GM19238 (cell line): ENCODE measurements around the gene PCDHAC2.

Experiments used
- DNase-seq: peaks from one replicate; pipeline ENCODE4 v3.0.0; 2011; ENCODE audit warnings: low spot score; ENCODE audit not compliant: insufficient read length

PCDHAC2 gene, protein sequence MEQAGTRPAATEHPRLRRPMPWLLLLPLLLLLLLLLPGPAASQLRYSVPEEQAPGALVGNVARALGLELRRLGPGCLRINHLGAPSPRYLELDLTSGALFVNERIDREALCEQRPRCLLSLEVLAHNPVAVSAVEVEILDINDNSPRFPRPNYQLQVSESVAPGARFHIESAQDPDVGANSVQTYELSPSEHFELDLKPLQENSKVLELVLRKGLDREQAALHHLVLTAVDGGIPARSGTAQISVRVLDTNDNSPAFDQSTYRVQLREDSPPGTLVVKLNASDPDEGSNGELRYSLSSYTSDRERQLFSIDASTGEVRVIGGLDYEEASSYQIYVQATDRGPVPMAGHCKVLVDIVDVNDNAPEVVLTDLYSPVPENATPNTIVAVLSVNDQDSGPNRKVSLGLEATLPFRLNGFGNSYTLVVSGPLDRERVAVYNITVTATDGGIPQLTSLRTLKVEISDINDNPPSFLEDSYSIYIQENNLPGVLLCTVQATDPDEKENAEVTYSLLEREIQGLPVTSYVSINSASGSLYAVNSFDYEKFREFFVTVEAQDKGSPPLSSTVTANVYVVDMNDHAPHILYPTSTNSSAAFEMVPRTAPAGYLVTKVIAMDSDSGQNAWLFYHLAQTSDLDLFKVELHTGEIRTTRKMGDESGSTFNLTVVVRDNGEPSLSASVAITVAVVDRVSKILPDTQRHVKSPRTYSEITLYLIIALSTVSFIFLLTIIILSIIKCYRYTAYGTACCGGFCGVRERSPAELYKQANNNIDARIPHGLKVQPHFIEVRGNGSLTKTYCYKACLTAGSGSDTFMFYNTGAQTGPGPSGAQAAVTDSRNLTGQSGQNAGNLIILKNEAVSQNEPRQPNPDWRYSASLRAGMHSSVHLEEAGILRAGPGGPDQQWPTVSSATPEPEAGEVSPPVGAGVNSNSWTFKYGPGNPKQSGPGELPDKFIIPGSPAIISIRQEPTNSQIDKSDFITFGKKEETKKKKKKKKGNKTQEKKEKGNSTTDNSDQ

DNA sequence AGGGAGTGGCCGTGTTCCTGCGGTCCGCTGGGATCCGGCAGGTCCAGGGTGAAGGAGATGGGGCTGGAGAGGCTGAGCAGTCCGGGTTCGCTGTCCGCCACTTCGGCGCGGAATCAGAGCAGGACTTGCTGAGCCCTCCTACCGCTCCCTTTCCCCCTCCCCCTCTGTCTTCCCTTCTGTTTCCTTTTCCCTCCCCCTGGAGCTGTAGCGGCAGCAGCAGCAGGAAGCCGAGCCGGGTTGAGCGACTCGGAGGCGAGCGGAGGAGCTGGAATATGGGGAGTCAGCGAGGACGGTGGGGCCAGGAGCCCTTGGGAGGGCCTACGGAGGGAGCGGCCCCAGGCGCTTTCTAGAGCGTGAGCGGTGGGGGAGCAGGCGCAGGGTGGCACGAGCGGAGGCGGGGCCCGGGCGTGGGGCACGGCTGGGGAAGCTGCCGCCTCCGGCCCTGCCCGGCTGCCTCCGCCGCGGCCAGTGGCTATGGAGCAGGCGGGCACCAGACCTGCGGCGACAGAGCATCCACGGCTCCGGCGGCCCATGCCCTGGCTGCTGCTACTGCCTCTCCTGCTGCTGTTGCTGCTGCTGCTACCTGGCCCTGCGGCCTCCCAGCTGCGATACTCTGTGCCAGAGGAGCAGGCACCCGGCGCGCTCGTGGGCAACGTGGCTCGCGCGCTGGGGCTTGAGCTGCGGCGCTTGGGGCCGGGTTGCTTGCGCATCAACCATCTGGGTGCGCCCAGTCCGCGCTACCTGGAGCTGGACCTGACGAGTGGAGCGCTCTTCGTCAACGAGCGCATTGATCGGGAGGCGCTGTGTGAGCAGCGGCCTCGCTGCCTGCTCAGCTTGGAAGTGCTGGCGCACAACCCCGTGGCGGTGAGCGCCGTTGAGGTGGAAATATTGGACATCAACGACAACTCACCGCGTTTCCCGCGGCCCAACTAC lies at the start of gene PCDHAC2:
Gene PCDHAC2 (plus strand): TSS at position 184 of the 933 bp plus-strand sequence. CDS start 291 bp downstream, at position 475.
- DNase-seq: no peak

DNA sequence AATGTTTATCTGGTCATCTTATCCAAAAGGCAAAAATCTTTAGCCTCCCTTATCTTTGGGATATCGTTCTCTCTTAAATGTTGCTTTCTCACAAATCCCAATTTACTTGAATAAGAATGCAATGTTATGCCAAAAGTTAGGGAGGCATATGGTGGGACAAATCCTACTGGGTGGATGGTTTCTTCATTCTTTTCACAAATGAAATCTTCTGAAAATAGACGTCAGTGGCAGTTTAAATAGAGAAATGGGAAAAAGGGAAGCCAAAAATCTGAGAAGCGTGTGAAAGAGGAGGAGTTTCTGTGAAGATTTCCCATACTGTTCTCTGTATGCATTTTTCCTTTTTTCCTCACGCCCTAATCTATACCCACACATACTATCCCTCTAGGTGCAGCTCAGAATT lies 42.7 kb upstream of the PCDHAC2 start:
- DNase-seq: no peak

DNA sequence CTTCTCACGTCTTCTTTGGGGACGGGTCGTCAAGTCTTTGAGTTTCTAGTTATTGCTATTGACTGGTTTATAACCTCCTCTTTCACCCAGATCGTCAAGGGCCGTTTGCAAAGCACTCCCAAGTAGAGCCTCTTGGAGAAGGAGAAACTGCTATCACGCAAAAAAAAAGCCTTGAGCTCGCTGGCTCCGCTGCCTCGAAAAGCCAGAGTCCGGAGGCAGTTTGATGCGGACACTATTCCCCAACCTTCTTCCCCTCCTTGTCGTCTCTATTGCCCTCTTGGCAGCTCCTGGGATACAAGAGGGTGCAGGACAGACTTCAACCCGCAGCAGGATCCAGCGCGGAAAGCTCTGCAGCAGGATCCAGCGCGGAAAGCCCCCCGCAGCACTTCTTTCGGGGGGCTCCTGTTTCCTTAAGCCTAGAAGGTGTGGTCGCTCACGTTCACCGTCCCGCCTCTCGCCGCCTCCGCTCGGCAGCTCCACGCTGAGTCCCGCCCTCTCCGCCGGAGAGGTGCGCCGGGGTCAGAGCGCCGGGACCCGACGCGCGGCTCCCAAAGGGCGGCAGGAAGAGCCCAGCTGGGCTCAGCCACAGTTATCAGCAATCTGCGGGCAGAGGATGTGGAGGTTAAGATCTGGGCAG lies 40.4 kb upstream of the PCDHAC2 start, which contains the start of gene PCDHAC1:
Gene PCDHAC1 (plus strand): TSS at position 494 of the 637 bp plus-strand sequence. CDS start 594 bp downstream, outside the sequence.
- no peak for DNase-seq

DNA sequence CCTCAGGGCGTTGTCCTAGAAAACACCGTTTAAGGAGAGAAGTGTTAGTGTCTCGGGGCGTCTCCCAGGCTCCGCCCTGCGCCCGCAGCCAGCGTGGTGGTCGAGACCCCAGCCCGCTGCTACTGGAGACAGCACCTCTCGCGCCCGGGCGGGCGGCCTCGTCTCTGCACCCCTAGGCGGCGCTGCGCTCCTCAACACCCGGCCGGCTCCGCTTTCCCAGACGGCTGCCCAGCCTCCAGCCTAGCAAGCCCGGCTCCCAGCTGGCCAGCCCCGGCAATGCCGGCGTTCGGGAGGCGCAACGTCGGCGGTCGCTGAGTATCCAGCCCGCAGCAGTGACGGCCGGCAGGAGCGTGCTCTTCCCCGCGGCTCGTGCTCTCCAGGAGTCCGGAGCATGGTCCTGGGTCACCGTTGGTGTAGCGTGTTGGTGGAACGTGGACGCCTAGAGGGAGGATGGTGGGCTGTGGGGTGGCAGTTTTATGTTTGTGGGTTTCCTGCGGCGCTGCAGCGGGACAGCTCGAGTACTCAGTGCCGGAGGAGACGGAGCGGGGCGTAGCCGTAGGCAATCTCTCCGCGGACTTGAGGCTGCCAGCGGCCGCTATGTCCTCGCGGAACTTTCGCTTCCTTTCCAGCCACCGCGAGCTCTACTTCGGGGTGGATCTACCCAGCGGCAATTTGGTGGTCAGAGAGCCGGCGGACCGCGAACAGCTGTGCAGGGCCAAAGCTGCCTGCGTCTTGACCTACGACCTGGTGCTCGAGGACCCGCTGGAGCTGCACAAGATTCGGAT lies 39.6 kb upstream of the PCDHAC2 start:
- DNase-seq: no peak

DNA sequence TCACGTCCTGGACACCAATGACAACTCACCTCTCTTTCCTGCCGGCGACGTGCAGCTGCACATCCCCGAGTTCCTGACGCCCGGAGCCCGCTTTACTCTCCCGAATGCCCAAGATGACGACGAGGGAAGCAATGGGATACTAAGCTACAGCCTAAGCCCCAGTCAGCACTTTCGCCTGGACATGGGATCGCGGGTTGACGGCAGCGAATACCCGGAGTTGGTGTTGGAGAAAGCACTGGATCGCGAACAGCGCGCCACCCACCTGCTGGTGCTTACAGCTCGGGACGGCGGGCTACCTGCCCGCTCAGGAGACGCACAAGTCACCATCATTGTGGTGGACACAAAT lies 39.1 kb upstream of the PCDHAC2 start:
- no peak for DNase-seq

DNA sequence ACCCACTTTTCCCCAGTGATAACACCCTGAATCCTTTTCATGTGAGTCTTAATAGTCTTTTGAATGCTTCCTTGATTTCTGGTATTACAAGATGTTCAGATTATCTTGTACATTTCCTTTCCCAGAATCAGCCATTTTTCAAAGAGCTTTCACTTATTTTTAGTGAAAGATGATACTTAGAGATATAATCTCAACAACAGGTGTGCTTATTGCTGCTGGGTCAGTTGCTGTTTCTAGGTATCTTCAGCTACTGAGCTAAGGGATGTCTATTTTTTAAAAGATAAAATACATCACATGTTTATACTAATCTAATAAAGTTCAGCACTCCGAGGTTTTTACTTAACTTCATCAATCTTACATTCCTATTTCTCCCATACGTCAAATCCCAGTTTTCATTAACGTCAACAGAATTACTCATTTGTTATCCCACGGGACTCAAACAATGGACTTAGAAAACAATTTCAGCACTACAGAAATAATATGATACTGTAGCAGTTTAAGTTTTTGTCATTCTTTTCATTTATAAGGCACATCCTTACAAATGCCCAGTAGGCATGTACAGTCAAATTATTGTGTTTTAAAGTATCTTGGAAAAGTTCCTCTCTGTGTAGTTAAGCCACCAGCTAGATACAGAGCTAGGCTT lies 31.2 kb upstream of the PCDHAC2 start:
- DNase-seq: no peak

DNA sequence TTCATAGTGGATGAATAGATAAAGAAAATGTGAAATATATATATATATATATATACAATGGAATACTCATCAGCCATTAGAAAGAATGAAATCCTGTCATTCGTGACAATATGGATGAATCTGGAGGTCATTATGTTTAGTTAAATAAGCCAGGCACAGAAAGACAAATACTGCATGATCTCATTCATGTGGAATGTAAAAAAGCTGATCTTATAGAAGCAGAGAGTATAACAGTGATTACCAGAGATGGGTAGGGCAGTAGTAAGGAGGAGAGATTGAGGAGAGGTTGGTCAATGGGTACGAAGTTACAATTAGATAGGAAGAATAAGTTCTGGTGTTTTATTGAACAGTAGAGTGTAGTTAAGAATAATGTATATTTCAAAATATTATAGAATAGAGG lies 19.7 kb upstream of the PCDHAC2 start:
- no peak for DNase-seq

DNA sequence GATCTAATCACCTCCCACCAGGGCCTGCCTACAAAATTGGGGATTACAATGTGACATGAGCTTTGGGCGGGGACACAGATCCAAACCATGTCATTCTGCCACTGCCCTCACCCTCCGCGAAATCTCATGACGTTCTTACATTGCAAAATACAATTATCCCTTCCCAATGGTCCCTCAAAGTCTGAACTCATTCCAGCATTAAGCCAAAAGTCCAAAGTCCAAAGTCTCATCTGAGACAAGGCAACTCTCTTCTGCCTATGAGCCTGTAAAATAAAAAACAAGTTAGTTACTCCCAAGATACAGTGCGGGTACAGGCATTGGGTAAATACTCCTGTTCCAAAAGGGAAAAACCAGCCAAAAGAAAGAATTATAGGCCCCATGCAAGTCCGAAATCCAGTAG lies 14.6 kb upstream of the PCDHAC2 start:
- no peak for DNase-seq

DNA sequence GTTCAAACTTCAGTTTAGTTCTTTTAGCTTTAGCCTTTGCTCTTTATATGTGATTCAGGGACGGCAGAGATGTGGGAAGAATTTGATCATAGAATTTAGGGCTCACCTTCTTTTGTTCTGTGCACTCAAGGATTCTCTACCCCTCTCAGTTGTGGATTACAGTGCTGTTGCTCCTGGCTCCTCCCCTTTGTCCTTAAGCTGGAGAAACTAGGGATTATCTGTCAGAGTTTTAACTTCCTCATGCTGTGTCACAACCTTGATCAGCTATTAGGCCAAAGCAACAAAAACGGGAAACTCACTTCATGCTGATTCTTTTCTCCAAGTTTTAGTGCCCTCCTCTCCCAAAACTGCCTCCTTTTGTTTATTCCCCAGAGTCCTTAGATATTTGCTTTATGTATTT lies 13.0 kb upstream of the PCDHAC2 start:
- no peak for DNase-seq

DNA sequence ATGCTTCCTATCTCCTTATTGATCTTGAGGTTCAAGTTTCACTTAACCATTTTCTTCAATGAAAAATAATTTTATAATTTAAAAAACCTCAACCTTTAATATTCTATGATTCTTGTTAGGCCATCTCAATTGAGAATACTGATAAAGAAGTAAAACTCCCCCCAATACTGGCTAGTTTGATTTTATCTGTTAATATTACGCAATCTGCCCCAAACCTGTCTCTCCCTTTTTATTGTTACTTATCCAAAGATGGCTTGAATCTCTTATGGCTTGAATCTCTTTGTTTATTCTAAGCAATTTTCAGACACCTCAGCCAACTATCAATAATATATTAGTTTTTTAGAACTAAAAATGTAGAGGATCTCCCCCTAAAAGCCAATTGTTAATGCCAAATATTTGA lies 4.1 kb upstream of the PCDHAC2 start:
- no peak for DNase-seq

DNA sequence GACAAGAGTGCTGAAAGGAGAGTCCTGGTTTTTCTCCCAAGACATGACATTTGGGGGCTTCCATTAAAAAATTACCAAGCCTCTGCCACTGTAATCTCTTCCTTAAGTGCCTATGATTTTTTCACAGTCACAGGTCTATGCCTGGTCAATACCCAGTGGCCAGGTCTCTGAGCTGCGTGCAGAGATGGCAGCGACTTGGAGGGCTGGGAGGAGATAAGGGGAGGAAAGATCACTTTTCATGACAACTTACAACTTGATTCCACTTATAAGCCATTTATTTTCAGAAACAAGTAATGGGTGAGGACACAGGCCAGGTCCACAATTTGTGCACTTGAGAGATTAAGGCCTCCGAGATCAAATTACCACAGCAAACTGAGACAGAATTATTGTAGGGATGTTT lies 1.9 kb upstream of the PCDHAC2 start:
- DNase-seq: no peak

DNA sequence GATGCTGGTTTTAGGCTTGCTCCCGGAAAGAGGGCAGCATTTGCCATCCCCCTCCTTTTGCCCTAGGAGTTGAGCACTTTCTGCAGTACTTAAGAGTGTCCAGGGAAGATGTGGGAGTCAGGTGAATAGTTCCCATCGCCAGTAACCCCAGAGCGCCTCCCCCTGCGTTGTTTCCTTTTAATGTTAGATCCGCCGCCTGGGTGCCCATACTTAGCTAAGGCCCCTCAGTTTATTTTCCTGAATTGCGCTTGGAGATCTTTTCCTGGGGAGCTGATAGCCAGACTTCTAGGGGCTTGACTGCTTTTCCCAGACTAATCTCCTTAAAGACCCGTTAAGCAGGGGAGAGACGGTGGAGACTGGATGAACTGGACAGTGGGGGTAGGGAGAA lies 377 bp upstream of the PCDHAC2 start:
- no peak for DNase-seq

DNA sequence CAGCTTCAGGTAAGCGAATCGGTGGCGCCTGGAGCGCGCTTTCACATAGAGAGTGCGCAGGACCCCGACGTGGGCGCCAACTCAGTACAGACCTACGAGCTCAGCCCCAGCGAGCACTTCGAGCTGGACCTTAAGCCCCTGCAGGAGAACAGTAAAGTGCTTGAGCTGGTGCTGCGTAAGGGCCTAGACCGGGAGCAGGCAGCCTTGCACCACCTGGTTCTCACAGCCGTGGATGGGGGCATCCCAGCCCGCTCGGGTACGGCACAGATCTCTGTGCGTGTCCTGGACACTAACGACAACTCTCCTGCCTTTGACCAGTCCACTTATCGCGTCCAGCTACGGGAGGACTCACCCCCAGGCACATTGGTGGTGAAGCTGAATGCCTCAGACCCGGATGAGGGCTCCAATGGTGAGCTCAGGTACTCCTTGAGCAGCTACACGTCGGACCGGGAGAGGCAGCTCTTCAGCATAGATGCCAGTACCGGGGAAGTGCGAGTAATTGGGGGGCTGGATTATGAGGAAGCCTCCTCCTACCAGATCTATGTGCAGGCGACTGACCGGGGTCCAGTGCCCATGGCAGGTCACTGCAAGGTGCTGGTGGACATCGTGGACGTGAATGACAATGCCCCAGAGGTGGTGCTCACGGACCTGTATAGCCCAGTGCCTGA lies 1.1 kb downstream of the PCDHAC2 start:
- DNase-seq: no peak

DNA sequence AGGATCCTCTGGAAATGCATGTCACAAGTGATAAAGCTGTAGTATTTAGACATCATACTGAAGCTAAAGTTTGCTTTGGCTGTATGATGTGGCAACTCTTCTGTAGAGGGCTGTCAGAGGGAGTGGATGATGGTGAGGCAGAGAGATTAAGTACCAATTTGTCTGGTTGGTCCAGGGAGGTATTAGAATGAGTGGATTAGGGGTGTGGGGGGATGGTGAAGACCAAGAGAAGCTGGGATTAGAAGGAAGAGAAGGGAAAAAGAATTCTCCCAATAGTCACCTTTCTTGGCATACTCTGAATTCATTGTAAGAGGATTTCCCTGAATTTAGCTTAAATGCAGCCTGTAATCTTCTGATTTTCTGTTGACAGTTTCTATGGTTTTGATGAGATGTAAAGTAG lies 3.6 kb downstream of the PCDHAC2 start:
- DNase-seq: no peak

DNA sequence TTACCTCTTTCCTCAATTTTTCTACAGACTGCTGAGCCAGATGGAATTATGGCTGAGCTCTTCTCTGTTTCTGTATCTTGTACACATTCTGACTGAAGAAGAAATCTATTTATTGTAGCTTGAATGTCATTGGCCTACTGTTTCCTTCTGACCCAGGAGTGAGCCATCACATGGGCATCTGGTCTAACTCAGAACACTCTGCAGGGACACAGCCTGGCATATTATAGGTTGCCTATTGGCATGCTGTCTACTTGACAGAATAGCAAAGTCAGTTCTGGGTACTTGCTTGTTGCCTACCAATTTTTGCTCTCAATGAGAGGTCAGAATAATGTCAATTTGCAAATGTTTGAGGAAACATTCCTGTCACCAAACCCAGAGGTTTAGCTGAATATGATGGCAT lies 7.3 kb downstream of the PCDHAC2 start:
- no peak for DNase-seq

DNA sequence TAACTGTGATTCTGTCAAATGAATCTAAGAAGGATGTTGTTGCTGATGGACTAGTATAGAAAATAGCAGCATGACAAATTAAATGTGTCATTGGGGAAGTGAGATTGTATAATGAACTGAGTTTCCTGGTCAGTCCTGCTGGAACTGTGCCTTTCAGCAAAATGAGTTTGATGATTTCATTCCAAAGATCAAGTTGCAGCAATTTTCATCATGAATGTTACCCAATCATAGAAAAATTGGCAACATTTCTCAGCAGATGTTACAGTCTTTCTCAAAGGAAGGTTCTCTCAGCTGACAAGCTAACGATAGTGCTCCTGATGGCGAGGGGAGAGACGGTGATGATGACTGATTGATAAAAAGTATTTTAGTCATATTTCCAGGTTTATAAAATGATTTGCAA lies 10.7 kb downstream of the PCDHAC2 start:
- no peak for DNase-seq

DNA sequence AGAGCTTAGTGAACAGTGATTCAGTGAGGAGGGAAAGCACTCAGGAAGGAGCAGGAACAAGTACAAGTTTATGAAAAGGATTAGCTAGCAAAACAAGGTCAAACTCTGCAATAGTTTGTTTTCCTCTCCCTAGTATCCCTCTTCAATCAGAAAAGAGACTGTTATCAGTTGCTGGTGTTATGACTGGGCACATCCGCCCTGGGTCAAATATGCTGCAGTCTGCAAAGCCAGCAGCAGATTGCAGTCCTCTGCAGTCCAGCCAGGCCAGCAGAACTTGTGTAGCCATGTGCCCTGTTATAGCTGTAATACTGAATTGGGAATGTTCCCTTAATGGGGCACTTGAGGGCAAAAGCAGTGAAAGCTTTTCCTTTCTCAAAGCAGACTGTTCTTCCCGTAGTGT lies 12.0 kb downstream of the PCDHAC2 start:
- DNase-seq: no peak

DNA sequence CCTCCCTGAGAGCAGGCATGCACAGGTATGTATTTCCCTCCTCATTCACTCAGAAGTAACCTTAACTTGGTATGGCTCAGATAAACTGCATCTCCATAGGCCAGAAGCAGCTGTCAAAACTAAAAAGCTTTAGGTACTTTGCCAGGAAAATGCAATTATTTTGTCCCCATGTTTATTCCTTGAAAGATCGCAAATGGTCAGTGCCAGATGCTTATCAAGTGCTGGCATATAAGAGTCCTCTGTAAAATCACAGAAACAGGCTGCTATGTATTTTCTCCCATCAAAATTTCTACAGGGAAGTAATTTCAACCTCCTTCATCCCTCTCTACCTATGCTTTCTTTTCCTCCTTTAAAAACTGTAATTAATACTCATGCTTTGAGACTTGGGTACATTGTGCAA lies 12.7 kb downstream of the PCDHAC2 start:
- no peak for DNase-seq
